ELF-1 (cell line): ENCODE measurements around the gene FYN.
"Not testable (repeated sequence)": the region's sequence is repeated elsewhere in the genome, so short reads cannot be mapped to it uniquely, and the experiment has no call there.

ENCODE experiments used
- DNase-seq: peaks from one replicate; pipeline ENCODE4 v3.0.0-alpha.2; 2016; ENCODE audit warnings: low read depth, low spot score

The FYN gene

DNA sequence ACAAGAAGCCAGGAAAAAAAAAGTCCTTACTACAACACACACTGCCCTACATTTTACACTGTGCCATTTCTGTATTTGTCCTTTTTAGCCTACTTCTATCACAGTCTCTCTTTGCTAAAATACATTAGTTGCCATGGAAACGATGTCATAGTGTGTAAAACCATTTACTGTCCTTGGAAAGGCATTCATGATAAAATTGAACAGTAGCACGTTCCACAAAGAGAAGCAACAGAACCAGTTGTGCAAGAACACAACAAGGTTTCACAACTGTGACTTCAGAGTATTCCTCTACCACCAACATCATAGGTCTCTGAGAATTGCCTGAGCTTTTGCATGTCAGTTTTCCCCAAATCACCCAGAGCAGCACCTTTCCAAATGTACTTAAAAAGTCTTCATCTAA lies 20.5 kb downstream of the FYN start:
- DNase-seq = no peak

DNA sequence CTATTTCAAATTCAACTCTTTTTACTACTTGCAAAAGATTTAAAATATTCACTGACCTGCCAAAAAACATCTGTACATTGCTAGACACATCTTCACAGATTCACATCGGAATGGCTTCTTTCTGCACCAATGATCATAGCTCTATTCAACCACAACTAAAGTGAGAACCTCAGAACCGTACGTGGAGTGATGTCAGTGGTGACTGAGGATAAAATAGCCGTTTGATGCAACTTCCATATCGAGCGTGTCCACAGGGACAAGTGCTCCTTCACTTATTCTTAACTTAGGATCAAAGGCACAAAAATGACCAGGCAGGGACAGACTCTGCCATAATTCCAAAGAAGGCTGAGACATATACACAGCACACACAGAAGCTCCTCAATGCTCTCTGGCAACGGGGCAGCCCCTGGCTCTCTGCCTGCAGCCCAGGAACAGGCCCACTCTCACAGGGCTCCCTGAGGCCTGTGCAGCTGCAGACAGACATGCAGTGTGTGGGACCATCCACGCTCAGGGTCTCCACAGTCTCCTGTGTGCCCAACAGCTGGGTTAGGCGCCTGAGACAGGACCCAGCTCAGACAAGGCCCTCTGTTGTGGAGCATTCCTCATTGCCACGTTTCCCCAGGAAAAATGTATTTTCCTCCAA lies 22.8 kb downstream of the FYN start:
- DNase-seq = no peak

DNA sequence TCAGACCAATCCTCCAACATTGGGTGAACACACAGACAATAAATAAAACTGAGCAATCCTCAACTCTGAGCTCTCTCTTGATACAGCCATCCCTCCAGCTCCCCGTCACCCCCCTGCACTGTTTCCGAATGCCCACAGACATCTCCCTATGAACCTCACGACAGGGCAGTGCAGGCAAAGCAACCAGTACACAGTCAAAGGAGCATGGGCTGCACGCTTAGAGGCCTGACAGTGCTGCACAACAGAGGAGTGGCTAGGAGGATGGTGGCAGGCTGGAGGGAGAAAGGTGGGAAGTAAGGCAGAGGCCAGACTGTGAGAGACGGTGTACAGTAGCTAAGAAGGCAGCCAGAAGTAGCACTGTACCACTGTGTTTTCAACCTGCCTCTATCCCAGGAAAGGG lies 24.0 kb downstream of the FYN start:
- DNase-seq = no peak

DNA sequence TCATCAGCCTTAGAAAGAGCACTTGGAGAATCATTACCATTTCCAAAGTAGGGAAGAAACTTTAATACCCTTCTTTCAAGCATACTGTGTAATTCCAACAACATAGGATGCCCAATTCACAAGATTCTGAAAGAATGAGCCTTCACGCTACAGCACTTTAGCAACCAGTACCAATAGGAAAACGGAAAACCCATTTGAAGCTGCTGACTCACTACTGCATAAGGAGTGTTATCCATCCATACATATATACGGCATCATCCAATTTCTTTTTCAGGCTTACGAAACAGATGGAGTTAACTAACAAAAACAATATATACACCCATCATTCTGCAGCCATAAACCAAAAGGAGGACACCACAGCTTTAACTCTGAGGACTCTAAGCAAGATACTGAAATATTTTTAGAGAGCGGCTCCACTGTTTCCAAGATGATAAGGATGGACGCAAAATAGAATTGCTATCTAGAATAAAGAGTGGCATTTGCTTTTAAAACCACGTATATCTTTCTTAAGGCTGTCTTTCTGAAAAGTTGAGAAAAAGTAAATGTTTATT lies 24.9 kb downstream of the FYN start:
- no peak for DNase-seq

DNA sequence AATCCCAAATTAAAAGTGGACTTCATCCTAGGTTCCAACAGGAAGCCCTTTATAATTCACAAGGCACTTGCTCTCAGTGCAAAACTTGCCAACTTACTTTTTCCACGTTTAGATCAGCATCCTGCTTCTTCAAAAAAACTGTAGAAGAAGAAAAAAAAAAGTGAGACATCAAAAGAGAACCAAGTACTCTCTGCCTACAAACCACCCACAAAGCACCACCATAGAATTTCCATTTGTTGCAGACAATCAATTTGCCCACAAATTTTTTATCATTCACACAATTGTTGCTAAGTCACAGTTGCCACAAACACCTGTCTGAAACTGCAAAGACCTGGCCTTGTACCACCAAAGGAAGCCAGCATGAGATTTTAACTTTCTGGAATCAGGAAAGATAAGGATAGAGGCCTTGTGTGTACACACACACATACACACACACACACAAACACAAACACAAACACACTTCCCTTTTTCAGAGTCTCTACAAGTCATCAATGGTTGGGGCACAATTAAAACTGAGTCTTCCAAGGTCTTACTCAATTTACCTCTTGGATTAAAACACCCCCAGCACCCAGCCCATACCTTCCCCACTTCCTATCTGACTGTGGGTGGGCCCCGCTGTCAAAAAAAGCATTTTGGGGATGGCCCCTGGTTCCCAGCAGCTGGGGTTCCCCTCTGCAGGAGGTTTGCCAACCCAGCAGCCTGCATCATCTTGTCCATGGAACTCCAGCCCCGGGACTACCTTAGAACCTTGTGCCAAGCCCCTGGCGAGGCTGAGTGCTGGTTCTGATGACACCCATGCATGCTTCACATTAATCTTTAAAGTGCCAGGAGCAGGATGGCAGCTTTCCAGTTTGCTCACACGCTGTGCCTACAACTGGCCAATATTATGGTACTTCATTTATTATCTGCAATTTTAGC lies 26.5 kb downstream of the FYN start:
- no peak for DNase-seq

DNA sequence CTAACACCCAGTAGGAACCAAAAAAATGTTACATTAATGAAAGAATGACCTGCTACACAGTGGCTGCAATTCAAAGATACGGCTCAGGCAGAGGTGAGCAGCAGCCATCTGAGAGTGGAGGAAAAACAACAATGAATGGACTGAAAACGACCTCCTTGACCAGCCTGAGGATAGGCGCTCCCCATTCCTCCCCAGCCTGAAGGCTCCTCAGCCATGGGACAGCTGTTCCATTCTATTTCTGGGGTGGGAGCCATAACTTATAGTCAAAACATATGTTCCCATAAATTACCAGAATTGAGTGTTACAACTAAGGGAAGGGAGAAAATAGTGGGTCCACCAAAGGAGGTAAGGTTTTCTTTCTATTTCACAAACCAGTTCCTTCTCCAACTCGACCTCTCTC lies 27.2 kb downstream of the FYN start:
- no peak for DNase-seq

DNA sequence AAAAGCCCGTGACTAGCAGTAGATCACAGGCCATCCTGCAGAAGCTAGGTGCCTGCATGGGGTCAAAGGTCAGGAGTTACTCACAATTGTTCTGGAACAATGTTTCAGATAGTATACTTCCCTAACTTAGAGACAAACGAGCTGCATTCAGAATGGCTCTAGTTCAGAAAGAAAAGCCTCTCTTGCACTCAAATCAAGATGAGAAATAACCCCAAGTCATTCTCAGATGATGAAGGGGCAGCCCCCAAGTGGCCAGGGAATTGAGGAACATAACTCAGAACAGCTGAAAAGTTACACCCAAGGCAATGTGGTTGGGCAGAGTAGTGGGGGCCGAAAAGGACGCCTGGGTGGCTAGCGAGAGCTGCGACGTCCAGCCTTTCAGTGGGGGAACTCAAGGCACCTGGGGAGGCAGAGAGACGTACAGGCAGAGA lies 27.8 kb downstream of the FYN start:
- no peak for DNase-seq

DNA sequence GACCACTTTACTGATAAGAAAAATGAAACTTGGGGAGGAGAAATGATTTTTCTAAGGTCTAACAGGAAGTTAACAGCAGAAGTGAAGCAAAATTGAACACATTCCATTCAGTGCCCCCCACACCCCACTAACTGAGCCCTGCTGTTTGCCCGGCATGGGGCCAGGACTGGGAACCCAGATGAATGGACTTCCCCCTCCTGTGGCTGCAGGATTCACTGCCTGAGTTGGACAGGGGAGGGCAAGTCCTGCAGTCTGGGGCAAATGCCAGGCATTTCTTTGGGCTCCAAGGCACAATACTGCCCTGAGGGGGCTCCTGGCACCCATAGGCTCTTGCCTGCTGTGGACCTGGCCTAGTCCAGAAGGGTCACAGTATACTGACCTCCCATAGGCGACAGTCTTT lies 28.3 kb downstream of the FYN start:
- peak; percentile 64 for DNase-seq

DNA sequence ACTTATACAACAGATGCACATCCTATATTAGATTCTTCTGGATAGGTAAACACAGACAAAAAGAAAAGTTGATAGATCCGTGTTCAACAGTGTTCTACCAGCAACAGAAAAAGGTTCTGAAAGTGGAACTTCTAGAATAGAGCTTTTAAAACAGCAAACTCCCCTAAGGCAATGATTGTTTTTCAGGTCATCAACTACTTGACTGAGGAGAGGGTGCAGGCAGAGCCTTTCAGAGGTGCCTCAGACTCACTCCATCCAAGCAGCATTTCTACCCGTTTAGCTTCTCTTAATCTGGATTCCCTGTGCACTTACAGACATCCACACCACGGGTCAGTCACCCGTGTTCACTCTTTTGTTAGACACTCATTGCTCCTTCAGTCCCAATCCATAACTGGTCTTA lies 28.9 kb downstream of the FYN start:
- no peak for DNase-seq

DNA sequence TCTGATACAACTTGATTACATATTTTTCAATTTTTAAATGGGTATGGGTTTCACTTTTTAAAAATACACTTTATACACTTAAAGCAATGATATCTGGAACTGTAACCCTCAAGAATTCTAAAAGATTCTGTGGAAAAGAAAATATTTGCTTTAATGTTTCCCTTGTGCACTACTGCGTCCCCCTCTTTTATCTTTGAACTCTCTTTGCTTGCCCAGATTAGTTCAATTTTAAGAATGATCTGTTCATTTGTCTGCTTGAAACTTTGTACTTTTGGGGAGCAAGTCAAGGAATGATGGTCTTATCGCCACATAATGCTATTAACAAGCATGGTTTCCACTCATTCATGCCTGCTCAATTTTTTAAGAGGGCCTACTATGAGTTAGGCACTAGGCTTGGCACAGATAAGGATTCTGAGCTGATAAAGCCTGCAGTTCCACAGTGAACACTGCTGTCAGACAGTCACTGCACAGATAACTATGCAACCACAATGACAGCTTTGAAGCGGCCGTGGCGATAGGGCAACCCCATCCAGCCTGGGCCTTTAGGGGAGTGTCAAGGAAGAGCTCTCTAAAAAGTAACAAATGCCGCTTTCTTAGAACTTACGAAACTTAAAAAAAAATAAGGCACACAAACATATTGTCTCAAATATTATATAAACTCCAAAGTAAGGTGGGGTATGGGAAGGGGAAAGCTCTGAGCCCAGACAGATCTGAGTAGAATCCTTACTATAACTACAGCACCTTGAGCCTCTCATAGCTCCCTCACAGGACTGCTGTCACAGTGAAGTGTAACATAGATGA lies 29.7 kb downstream of the FYN start:
- DNase-seq = no peak

DNA sequence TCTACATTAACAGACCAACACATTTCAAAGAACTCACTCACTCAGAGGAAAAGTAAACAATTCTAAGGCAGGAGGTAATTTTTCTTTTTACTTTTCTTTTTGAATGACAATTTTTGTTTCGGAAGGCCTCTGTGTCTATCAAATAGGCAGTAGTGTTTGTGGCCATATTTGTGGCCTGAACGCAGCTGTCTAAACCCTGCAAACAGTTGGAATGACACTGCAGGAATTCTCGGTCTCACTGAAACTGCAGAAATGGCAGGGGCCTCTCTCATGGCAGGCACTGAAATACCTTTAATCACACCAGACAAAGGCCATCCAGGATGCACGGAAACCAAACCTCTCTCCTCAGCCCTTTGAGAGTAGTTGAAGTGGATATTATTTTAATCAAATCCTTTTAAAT lies 30.4 kb downstream of the FYN start:
- DNase-seq = no peak

DNA sequence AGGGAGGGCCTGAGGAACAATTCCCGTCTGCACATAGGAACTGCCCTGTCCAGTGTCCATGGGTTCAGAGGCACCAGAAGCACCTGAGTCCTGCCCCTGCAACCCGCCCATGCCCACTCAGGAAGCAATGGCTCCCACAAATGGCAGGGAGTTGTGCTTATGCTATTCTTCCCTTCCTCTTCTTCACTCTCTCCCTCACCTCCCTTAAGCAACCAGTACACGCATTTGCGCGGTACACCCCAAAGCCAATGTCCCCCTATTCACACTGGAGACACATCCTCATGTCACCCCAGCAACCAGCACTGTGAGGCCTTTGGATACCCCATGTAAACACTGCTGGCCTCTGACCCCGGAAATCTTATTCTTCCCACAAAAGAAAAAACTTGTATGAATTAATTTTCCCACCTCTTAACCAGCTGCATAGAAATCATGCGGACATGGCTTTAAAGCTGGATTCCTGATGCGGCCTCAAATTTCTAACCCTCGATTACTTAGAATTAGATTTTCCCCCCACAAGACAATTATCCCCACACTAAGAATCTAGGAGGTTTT lies 30.9 kb downstream of the FYN start:
- DNase-seq = no peak

DNA sequence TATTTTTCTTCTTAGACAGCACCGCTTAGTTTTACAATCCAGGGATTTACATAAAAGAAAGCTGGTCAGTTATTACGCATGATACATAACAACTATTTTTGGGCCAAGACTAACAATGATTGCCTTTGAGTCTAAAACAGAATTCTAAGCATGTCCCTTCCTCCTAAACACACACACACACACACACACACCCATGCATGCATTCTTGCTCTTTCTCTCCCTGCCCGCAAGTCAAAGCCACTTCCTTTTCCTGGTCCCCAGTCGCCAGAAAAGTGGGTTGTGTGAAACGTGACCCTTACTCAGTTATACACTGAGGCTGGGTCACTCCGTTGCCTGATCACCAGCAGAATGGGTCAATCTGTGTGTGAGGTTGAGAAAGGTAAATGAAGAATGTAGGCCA lies 31.4 kb downstream of the FYN start:
- no peak for DNase-seq

DNA sequence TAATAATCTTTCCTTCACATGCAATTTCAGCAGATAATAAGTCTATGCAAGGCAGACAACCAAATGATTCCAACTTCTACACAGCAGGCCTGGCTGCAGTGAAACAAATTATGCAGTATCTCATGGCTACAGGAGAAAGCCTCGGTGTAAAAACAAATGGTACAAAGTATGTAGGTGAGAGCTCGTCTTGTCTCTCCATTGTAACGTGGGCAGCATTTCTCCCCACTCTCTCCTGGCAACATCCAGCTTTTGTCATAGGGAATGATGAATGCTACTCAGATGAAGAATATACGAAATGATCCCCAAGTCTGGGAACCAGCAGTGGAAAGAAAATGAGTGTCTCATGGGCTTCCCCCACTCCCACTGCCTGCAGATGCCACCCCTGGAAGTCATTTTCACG lies 32.4 kb downstream of the FYN start:
- no peak for DNase-seq

DNA sequence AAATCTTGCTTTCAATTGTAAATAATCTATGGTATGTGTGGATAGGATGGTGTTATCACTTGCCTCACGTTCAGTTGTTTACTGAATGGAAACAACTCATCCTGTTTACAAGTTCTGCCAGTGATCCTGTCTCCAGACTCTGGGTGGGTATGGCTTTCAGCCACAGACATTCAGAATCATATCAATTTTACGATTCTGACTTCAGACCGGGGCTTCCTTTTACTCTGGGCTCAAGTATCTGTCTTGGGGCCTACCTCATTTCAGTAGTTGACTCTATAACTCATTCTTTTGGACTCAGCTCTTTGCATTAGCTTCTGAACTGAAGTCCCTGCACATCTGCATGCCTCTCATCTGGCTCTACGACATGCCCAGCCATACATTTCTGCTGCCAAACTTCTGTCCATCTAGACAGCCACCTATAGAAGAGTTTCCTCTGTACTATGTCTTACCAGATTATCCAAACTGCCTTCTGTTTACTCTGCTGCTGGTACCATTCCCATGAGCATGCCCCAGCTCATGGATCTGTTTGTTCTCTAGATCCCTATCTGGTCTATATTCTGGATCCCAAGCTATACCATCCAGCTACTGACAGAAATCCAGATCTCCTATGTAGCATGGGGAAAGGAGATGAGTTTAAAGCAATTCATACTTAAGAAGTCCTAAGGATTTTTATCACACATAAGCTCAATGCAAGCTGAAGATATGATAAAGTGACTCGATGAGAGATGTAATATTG lies 34.3 kb downstream of the FYN start:
- DNase-seq = no peak

DNA sequence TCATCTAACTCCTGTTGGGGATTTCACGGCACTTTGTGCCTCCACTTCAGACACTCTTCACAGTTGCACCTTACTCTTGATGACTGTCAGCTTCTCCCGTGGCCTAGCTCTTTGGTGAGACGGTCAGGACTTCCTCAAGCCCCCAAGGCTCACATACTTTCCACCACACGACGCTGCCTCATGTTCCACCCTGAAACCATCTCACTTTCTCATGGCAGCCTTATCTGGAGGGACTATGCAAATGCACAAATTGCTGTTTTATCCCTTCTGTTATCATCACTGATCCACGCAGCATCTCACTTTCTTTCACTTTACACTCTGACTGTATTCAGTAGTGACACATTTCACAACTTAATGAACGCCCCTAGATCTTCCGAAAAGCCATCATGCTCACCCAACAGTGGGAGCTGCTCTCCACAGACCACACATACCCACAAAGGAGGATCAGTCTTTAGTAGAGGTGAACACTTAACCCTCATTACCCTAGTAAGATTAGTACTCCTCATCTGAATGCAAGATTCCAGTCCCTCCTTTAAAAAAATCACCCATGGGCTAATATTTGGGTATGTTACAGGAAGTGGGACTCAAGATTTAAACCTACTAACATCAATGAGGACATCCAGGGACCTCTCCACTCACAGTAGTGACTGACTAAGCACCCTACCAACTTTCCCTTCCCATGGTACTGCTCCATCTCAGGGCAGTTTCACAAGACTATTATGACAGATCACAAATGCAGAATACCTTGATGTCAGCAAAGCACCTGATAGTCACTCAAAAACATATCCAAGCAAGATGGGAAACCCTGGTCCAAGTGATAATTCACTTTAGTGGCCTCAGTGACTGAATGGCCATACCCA lies 35.4 kb downstream of the FYN start:
- DNase-seq = no peak

DNA sequence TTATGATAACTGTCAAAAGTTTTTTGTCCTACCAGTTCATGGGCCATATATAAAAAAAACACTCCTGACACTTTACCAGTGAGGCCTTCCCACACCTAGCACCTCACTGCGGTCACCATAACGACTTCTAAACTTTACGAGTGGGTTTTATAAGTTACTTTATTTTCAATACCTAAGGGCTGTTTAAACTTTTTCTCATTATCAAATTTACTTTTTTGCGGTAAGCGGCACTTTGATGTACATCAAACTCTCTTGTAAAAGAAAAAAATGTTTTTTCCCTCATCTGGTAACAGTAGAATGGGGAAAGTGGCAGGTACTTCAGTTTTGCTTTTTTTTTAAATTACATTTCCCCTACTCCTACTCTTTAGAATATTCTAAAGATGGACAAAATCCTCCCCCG lies 36.2 kb downstream of the FYN start:
- no peak for DNase-seq

DNA sequence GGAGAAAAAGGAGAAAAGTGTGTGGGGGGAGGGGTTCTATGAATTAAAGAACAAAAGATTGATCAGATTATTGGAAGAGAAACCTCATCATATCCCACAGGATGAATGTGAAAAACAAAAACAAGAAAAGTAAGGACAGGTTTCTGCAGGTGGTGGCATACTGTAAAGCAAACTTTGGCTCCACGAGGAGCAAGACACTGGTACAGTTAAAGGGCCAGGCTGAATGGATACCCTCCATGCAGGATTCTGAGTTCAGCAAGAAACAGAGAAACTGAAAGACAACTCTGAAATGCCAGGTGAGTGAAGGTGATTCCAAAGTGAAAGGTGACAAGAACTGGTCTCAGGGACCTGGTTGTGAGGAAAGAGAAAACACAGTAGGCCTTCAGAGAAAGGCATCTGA lies 37.4 kb downstream of the FYN start:
- no peak for DNase-seq

DNA sequence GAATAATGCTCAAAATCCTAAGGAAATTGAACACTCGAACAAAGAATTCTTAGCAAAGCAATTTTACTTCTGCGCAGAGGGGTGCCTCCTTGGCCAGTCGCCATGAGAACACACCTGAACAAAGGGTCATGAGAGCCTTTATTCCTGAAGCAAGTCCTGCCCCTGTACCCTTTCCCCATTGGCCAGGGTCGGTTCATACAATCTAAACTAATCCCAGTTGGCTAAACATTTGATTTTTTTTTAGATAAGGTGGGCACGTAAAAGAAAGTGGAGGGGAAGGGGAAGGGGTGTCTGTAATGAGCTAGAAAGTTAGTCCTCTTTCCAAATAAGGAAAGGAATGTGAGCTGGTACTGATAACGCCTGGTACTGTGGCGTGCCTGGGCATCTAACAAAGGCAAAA lies 37.9 kb downstream of the FYN start:
- DNase-seq = not testable (repeated sequence)

DNA sequence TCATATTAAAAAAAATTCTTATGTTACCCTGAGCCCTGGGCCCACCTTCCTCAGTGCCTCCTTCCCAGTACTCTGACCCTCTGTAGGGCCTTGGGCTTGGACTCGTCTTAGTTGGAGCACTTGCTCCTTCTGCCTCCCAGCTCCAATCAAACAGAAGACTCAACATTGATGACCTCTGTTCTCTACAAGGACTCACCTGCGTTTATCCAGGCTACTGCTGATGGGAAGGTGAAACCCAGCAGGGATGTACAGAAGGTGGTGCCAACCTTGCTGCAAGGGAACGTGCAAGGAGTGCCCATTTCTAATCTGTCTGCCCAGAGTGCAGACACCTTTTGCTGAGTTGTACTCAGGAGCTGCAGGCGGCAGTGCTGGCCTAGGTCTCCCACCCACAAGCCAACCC lies 38.9 kb downstream of the FYN start:
- DNase-seq = no peak
